LNCAP (cell line): ENCODE results near the gene ZSCAN12.

Experiments
- TF ChIP-seq, protein P1 (sequence below): fragments of 450-650 bp; IDR thresholded peaks from 2 replicates; pipeline ENCODE4 v1.5.1; 2017; ENCODE audit warnings: mild to moderate bottlenecking

ZSCAN12 gene

GRCh38 chr6:28335040-28335563 lies 64.4 kb downstream of the ZSCAN12 start:
- TF ChIP-seq, protein P1, sequence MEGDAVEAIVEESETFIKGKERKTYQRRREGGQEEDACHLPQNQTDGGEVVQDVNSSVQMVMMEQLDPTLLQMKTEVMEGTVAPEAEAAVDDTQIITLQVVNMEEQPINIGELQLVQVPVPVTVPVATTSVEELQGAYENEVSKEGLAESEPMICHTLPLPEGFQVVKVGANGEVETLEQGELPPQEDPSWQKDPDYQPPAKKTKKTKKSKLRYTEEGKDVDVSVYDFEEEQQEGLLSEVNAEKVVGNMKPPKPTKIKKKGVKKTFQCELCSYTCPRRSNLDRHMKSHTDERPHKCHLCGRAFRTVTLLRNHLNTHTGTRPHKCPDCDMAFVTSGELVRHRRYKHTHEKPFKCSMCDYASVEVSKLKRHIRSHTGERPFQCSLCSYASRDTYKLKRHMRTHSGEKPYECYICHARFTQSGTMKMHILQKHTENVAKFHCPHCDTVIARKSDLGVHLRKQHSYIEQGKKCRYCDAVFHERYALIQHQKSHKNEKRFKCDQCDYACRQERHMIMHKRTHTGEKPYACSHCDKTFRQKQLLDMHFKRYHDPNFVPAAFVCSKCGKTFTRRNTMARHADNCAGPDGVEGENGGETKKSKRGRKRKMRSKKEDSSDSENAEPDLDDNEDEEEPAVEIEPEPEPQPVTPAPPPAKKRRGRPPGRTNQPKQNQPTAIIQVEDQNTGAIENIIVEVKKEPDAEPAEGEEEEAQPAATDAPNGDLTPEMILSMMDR: no peak

- TF ChIP-seq, protein P1: no peak
These were observed 65.1 kb downstream of the ZSCAN12 start for GRCh38 chr6:28334286-28335039.

GRCh38 chr6:28333599-28334018 lies 65.9 kb downstream of the ZSCAN12 start:
- TF ChIP-seq, protein P1: no peak

DNA sequence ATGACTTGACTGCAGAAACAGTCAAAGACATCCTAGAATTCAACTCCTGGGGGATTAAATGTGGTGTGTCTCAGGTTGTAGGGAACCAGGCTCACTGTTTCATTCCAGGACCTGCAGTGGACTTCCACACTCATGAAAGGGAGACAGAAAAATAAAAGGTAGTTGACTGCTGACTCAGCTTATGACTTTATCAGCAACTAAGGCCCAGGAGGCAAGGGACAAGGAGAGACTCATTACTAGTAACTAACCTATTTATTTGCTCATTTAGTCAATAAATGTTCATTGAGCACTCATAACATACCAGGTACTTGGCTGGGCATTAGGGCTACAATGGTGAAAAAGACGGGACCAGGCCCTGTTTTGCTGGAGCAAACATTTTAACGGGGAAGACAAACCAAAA lies 66.5 kb downstream of the ZSCAN12 start:
- TF ChIP-seq, protein P1: no peak

DNA sequence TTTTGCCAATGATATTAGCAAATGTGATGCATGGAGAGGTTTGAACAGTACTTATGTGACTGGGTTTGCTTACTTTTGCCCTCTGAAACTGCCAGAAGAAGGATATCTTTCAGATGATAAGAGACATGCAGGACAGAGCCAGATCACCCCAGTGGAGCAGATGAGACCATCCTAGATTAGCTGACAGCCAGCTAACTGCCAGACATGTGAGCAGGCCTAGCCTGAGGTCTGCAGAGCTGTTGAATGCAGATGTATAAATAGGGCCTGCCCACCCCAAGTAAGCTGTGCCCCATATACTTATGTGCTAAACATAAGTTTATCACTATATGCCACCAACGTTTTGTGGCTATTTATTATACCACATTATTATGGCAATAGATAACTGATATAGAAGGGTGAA lies 69.5 kb downstream of the ZSCAN12 start:
- TF ChIP-seq, protein P1: no peak
